Thoracic aorta (tissue), 2 donors: Measurements from ENCODE around the gene STIP1. TPM values are rescaled to one million over a fixed set of nuclear protein-coding genes. Genes with fewer than 3 reads are reported as not detected.

Experiments used
- ATAC-seq: fragments of 150-250 bp; one replicate; pipeline ENCODE4 v1.8.0; 2017; ENCODE audit warnings: low read depth; ENCODE audit not compliant: insufficient number of reproducible peaks, low FRiP score
- DNase-seq: peaks from one replicate; pipeline ENCODE4 v3.0.0-alpha.2; 2020; ENCODE audit warnings: low spot score
- H3K27ac ChIP-seq, 2 donors: fragments of 200-600 bp; sonication (generic); 1 replicate in 1 of 2; 2 replicates in 1 of 2; pipeline ENCODE4 v1.5.1; 2016; ENCODE audit warnings: mild to moderate bottlenecking in 2 of 2, moderate library complexity in 2 of 2
- H3K27me3 ChIP-seq: fragments of 200-600 bp; sonication (generic); replicated peaks from 2 replicates; pipeline ENCODE4 v1.6.0; 2016; ENCODE audit warnings: mild to moderate bottlenecking; ENCODE audit not compliant: insufficient read depth
- H3K36me3 ChIP-seq: fragments of 200-600 bp; sonication (generic); one replicate; pipeline ENCODE4 v1.5.1; 2016
- H3K4me1 ChIP-seq, 2 donors: fragments of 200-600 bp; sonication (generic); 1 replicate in 1 of 2; 2 replicates in 1 of 2; pipeline versions ENCODE4 v1.5.1 to v1.6.0; 2016; ENCODE audit warnings: low read depth in 2 of 2, mild to moderate bottlenecking in 1 of 2; ENCODE audit not compliant: control insufficient read depth in 1 of 2
- H3K4me3 ChIP-seq: fragments of 200-600 bp; sonication (generic); 2 replicates; pipeline ENCODE4 v1.5.1; 2016; ENCODE audit warnings: mild to moderate bottlenecking
- H3K9me3 ChIP-seq: fragments of 200-600 bp; sonication (generic); 2 replicates; pipeline ENCODE4 v1.5.1; 2016
- CTCF ChIP-seq: fragments of 200-600 bp; sonication (generic); IDR thresholded peaks from one replicate; pipeline ENCODE4 v1.5.1; 2019; ENCODE audit warnings: antibody characterized with exemption
- total RNA-seq, 2 donors: library from RNA; depleted of rRNA; stranded (reverse); fragments of >200 nt; gene quantifications; one replicate each; pipeline versions ENCODE4 v1.1.0 to v1.2.3, GENCODE V29; 2016

Gene STIP1
- total RNA-seq, 2 donors from 2014 or later, result 74.7 to 91.2 TPM

- H3K4me3 ChIP-seq, result no peak overlapping the region
- no peak for DNase-seq
- no peaks in the 10 kb centered on the region for H3K9me3 ChIP-seq
- no peak for TF ChIP-seq CTCF
- H3K27ac ChIP-seq, result no peak overlapping the region
- H3K4me1 ChIP-seq, result peaks cover 31 to 62% of the 10 kb centered on the region in 2 donors
- peaks cover 8% of the 10 kb centered on the region for H3K36me3 ChIP-seq
- H3K27me3 ChIP-seq, result no peaks in the 10 kb centered on the region
- no peak for ATAC-seq
These were observed 47.0 kb downstream of the STIP1 start for GRCh38 chr11:64232967-64233315.

- peak within 1 kb of the TSS; percentile 88 for H3K4me3 ChIP-seq
- H3K4me1 ChIP-seq, result peaks cover 31 to 54% of the 10 kb centered on the region in 2 donors
- peaks cover 11% of the 10 kb centered on the region for H3K36me3 ChIP-seq
- no peak for TF ChIP-seq CTCF
- peak within 1 kb of the TSS; percentile 85 to 91 for H3K27ac ChIP-seq
- DNase-seq (no peak), ATAC-seq (no peak)
- H3K27me3 ChIP-seq, result no peaks in the 10 kb centered on the region
- H3K9me3 ChIP-seq, result no peaks in the 10 kb centered on the region
These were observed 48.1 kb downstream of the STIP1 start, which contains the start of gene VEGFB for GRCh38 chr11:64233913-64234586. Gene VEGFB, plus strand, starts transcription at chr11:64234584. Its CDS starts 250 bp downstream, at chr11:64234834.

- no peak for ATAC-seq
- peaks cover 25 to 49% of the 10 kb centered on the region in 2 donors for H3K4me1 ChIP-seq
These were observed 48.8 kb downstream of the STIP1 start for GRCh38 chr11:64234647-64235379.

GRCh38 chr11:64235437-64236161 is 49.6 kb downstream of the STIP1 start:
- peaks cover 11% of the 10 kb centered on the region for H3K36me3 ChIP-seq
- H3K4me3 ChIP-seq, result peak overlapping the region; percentile 88
- ATAC-seq (no peak), DNase-seq (no peak)
- TF ChIP-seq CTCF, result no peak
- H3K4me1 ChIP-seq, result peaks cover 26 to 55% of the 10 kb centered on the region in 2 donors
- no peaks in the 10 kb centered on the region for H3K27me3 ChIP-seq
- H3K9me3 ChIP-seq, result no peaks in the 10 kb centered on the region
- peak overlapping the region; percentile 85 to 91 for H3K27ac ChIP-seq

More at GRCh38 chr11:64234647-64235379, 48.8 kb downstream of the STIP1 start:
- Histone ChIP-seq H3K27ac (peak overlapping the region; percentile 85 to 91), H3K27me3 (no peaks in the 10 kb centered on the region), H3K4me3 (peak overlapping the region; percentile 88), H3K9me3 (no peaks in the 10 kb centered on the region), H3K36me3 (peaks cover 11% of the 10 kb centered on the region)
- TF ChIP-seq CTCF, result no peak
- no peak for DNase-seq

GRCh38 chr11:64237484-64237951 is 51.5 kb downstream of the STIP1 start:
- Histone ChIP-seq H3K36me3 (peaks cover 11% of the 10 kb centered on the region), H3K4me1 (peaks cover 23 to 46% of the 10 kb centered on the region in 2 donors), H3K27me3 (no peaks in the 10 kb centered on the region), H3K4me3 (no peak overlapping the region), H3K27ac (no peak overlapping the region), H3K9me3 (no peaks in the 10 kb centered on the region)
- no peak for TF ChIP-seq CTCF
- ATAC-seq (no peak), DNase-seq (no peak)
